ENCODE measurements around the gene YWHAG.
"Not testable (repeated sequence)": the region's sequence is repeated elsewhere in the genome, so short reads cannot be mapped to it uniquely, and the experiment has no call there.

Gene YWHAG

GRCh38 chr7:76346778-76347177, 12.0 kb downstream of the YWHAG start:
- Mint-ChIP-seq H3K9me3 (no peaks in the 10 kb centered on the region), H3K27me3 (ENCODE audit: low read depth) (no peaks in the 10 kb centered on the region), H3K27ac (peak overlapping the region; percentile 79), H3K36me3 (ENCODE audit: low read depth) (peaks cover 45% of the 10 kb centered on the region), H3K4me3 (peak overlapping the region; percentile 35), H3K4me1 (ENCODE audit: low read depth) (peaks cover 41% of the 10 kb centered on the region)

DNA sequence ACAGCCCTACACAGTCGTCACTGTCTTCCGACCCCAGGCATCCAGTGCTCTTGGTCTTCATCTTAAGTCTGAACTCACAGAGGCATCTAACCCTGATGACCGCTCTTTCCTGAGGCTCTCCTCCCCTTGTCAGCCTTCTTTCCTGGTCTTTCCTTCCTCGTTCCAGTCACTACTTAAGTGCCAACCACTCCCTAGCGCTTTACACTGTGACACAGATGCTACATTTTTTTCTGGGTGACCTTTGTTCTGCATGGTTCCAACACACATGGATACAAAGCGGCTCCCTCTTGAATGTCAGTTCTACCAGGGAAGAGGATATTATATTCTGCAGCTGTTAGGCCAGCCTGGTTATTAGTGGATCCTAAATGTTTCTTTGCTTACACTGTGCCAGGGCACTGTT, 12.7 kb downstream of the YWHAG start:
- no peaks in the 10 kb centered on the region for H3K9me3 Mint-ChIP-seq
- no peaks in the 10 kb centered on the region for H3K27me3 Mint-ChIP-seq (ENCODE audit: low read depth)
- H3K36me3 Mint-ChIP-seq (ENCODE audit: low read depth): peaks cover 46% of the 10 kb centered on the region
- H3K4me3 Mint-ChIP-seq: no peak overlapping the region
- H3K4me1 Mint-ChIP-seq (ENCODE audit: low read depth): peaks cover 36% of the 10 kb centered on the region
- peak overlapping the region; percentile 52 for H3K27ac Mint-ChIP-seq

GRCh38 chr7:76343931-76344321, 14.9 kb downstream of the YWHAG start:
- peaks cover 53% of the 10 kb centered on the region for H3K36me3 Mint-ChIP-seq (ENCODE audit: low read depth)
- no peaks in the 10 kb centered on the region for H3K9me3 Mint-ChIP-seq
- H3K4me3 Mint-ChIP-seq: no peak overlapping the region
- peaks cover 42% of the 10 kb centered on the region for H3K4me1 Mint-ChIP-seq (ENCODE audit: low read depth)
- H3K27me3 Mint-ChIP-seq (ENCODE audit: low read depth): no peaks in the 10 kb centered on the region
- no peak overlapping the region for H3K27ac Mint-ChIP-seq

DNA sequence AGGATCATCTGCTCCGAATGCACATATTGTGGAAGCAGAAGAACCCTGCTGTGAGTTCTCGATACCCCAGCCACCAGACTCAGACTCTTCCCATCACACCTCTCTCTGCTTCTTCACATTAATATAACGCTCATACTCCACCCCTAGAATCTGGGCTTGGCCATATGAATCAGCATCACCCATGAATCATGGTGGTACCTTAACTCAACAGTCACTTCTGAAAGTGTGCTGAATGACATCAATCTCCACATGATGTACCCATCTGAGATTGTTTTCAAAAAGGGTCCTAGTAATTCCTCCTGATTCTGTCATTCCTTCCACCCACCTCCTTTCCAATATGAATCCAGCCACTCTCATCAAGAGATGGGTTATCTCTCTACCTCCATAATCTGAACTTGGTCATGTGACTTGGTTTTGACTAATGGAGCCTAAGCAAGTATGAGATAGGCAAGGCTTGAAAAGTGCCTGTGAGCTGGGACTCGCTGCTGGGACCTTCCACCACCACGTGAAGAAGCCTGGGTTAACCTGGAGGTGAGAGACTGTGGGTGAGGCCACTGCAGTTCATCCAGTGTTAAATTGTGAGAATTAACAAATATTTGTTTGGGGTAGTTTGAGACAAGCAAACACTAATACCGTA, 15.4 kb downstream of the YWHAG start:
- Mint-ChIP-seq H3K36me3 (ENCODE audit: low read depth) (peaks cover 55% of the 10 kb centered on the region), H3K4me3 (no peak overlapping the region), H3K9me3 (no peaks in the 10 kb centered on the region), H3K27ac (no peak overlapping the region), H3K27me3 (ENCODE audit: low read depth) (no peaks in the 10 kb centered on the region), H3K4me1 (ENCODE audit: low read depth) (peaks cover 43% of the 10 kb centered on the region)

DNA sequence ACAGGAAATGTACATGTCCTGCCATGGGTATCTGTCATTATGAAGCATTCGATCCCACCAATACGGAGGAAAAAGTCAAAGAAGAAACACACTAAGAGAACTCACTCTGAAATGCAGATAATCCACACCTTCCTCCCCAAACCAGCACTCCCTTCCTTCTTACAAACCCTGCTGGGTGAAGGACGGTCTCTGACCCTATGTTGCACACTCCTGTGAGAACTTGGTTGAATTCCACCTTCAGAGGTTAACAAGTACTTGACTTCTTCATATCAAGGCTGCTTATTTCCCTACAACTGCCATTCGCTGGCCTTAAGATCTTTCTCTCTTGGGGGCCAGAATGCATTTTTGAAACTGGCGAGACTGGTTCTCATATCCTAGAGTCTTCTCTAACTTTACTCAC, 16.6 kb downstream of the YWHAG start:
- no peaks in the 10 kb centered on the region for H3K9me3 Mint-ChIP-seq
- H3K27me3 Mint-ChIP-seq (ENCODE audit: low read depth): no peaks in the 10 kb centered on the region
- peaks cover 52% of the 10 kb centered on the region for H3K36me3 Mint-ChIP-seq (ENCODE audit: low read depth)
- H3K4me1 Mint-ChIP-seq (ENCODE audit: low read depth): peaks cover 39% of the 10 kb centered on the region
- no peak overlapping the region for H3K27ac Mint-ChIP-seq
- no peak overlapping the region for H3K4me3 Mint-ChIP-seq

- Mint-ChIP-seq H3K4me1 (ENCODE audit: low read depth) (peaks cover 34% of the 10 kb centered on the region), H3K9me3 (no peaks in the 10 kb centered on the region), H3K27ac (peak overlapping the region; percentile 52), H3K27me3 (ENCODE audit: low read depth) (no peaks in the 10 kb centered on the region), H3K36me3 (ENCODE audit: low read depth) (peaks cover 39% of the 10 kb centered on the region), H3K4me3 (no peak overlapping the region)
These were observed 18.1 kb downstream of the YWHAG start for GRCh38 chr7:76340617-76341131.

GRCh38 chr7:76338298-76339084, 20.3 kb downstream of the YWHAG start:
- H3K9me3 Mint-ChIP-seq: no peaks in the 10 kb centered on the region
- no peaks in the 10 kb centered on the region for H3K27me3 Mint-ChIP-seq (ENCODE audit: low read depth)
- H3K4me1 Mint-ChIP-seq (ENCODE audit: low read depth): peaks cover 26% of the 10 kb centered on the region
- no peak overlapping the region for H3K27ac Mint-ChIP-seq
- peaks cover 29% of the 10 kb centered on the region for H3K36me3 Mint-ChIP-seq (ENCODE audit: low read depth)
- H3K4me3 Mint-ChIP-seq: no peak overlapping the region

GRCh38 chr7:76337147-76337546, 21.6 kb downstream of the YWHAG start:
- Mint-ChIP-seq H3K4me1 (ENCODE audit: low read depth) (peaks cover 19% of the 10 kb centered on the region), H3K27ac (no peak overlapping the region), H3K4me3 (no peak overlapping the region), H3K36me3 (ENCODE audit: low read depth) (peaks cover 22% of the 10 kb centered on the region), H3K27me3 (ENCODE audit: low read depth) (no peaks in the 10 kb centered on the region), H3K9me3 (no peaks in the 10 kb centered on the region)

GRCh38 chr7:76336094-76336493, 22.7 kb downstream of the YWHAG start:
- H3K4me3 Mint-ChIP-seq: no peak overlapping the region
- H3K9me3 Mint-ChIP-seq: no peaks in the 10 kb centered on the region
- no peak overlapping the region for H3K27ac Mint-ChIP-seq
- H3K36me3 Mint-ChIP-seq (ENCODE audit: low read depth): peaks cover 18% of the 10 kb centered on the region
- peaks cover 16% of the 10 kb centered on the region for H3K4me1 Mint-ChIP-seq (ENCODE audit: low read depth)
- H3K27me3 Mint-ChIP-seq (ENCODE audit: low read depth): no peaks in the 10 kb centered on the region

DNA sequence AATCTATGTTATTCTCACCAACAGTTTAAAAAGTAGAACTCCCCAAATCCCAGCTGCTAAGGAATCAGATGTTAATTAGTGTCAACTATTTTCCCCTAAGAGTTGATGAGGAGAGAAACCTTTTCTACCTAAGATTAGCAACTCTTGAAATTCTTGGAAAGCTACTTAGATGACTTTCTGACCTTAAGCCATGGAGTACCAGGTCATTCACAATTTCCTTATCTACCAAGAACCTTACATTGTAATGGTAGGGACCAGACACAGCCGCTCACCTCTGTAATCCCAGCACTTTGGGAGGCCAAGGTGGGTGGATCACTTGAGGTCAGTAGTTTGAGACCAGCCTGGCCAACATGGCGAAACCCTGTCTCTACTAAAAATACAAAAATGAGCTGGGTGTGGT, 23.4 kb downstream of the YWHAG start:
- H3K9me3 Mint-ChIP-seq; H3K27me3 Mint-ChIP-seq (ENCODE audit: low read depth); H3K27ac Mint-ChIP-seq; H3K4me3 Mint-ChIP-seq: not testable (repeated sequence)
- Mint-ChIP-seq H3K36me3 (ENCODE audit: low read depth) (peaks cover 16% of the 10 kb centered on the region), H3K4me1 (ENCODE audit: low read depth) (peaks cover 16% of the 10 kb centered on the region)

- Mint-ChIP-seq H3K4me1 (ENCODE audit: low read depth) (peaks cover 16% of the 10 kb centered on the region), H3K27ac (no peak overlapping the region), H3K27me3 (ENCODE audit: low read depth) (no peaks in the 10 kb centered on the region), H3K9me3 (no peaks in the 10 kb centered on the region), H3K4me3 (no peak overlapping the region), H3K36me3 (ENCODE audit: low read depth) (peaks cover 16% of the 10 kb centered on the region)
These were observed 24.3 kb downstream of the YWHAG start for GRCh38 chr7:76334320-76334967.

- H3K27ac Mint-ChIP-seq: no peak overlapping the region
- H3K4me1 Mint-ChIP-seq (ENCODE audit: low read depth): peaks cover 19% of the 10 kb centered on the region
- H3K9me3 Mint-ChIP-seq: no peaks in the 10 kb centered on the region
- peaks cover 21% of the 10 kb centered on the region for H3K36me3 Mint-ChIP-seq (ENCODE audit: low read depth)
- no peak overlapping the region for H3K4me3 Mint-ChIP-seq
- no peaks in the 10 kb centered on the region for H3K27me3 Mint-ChIP-seq (ENCODE audit: low read depth)
These were observed 25.2 kb downstream of the YWHAG start for GRCh38 chr7:76333511-76334101.

DNA sequence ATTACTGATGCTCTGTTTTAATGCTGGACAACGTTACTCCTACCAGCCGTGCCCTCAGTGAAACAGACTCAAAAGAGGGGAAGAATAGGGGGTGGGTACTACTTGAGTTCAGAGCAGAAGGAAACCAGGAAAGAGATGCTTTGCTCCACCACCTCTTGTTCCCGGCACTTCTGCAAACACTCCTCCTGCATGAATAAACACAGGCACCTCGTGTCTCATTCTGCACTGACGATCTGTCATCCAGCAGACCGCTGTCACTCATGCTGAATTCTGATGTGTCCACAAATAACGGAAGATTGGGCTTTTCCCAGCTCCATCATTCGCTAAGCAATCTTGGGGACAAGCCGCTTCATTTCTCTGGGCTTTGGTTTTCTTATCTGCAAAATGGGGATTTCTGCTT, 26.7 kb downstream of the YWHAG start:
- peaks cover 21% of the 10 kb centered on the region for H3K36me3 Mint-ChIP-seq (ENCODE audit: low read depth)
- H3K4me3 Mint-ChIP-seq: no peak overlapping the region
- no peaks in the 10 kb centered on the region for H3K9me3 Mint-ChIP-seq
- peaks cover 24% of the 10 kb centered on the region for H3K4me1 Mint-ChIP-seq (ENCODE audit: low read depth)
- no peak overlapping the region for H3K27ac Mint-ChIP-seq
- H3K27me3 Mint-ChIP-seq (ENCODE audit: low read depth): no peaks in the 10 kb centered on the region

DNA sequence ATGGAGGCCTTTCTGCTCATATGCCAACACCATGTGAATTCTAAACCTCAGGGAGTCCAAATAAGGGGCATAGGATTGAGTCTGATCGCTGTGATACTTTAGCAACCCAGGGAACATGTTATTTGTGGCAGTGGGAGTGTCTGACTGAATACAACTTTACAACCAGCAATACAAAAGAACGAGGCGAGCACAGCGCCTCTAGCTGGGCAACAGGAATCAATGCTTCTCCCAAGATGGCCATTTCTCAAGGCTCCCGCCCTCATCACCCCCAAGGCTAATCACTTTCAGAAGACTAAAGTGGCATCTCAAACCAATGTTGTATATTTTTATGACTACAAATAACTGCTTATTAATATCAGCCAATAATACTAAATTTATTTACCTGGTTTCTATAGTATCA, 28.1 kb downstream of the YWHAG start:
- H3K27ac Mint-ChIP-seq: no peak overlapping the region
- H3K4me1 Mint-ChIP-seq (ENCODE audit: low read depth): peaks cover 20% of the 10 kb centered on the region
- H3K27me3 Mint-ChIP-seq (ENCODE audit: low read depth): no peaks in the 10 kb centered on the region
- no peak overlapping the region for H3K4me3 Mint-ChIP-seq
- H3K9me3 Mint-ChIP-seq: no peaks in the 10 kb centered on the region
- peaks cover 26% of the 10 kb centered on the region for H3K36me3 Mint-ChIP-seq (ENCODE audit: low read depth)

All from T-helper 1 cell treated with Interleukin-12 subunit alpha and Interleukin-12 subunit beta and Interleukin-4 antibody, amounts not matched to agents 30 μg/mL and 1 μg/mL, for 36 hours (primary cell).